Fibroblast of villous mesenchyme (primary cell): Measurements from ENCODE around the gene AMER3. TPM values are rescaled to one million over a fixed set of nuclear protein-coding genes. Genes with fewer than 3 reads are reported as not detected.

Source experiments
- DNase-seq: peaks from one replicate; pipeline ENCODE4 v3.0.0-alpha.2; 2010; ENCODE audit warnings: low read depth
- H3K4me3 ChIP-seq: 2 replicates; pipeline ENCODE4 v1.5.1; 2011; ENCODE audit warnings: low read depth, mild to moderate bottlenecking, low read length
- total RNA-seq: library from RNA; depleted of rRNA; stranded (reverse); fragments of >200 nt; gene quantifications from 2 replicates; pipeline ENCODE4 v1.2.3, GENCODE V29; 2012
- TF ChIP-seq, protein P1 (sequence below): IDR thresholded peaks from 2 replicates; pipeline ENCODE4 v1.5.1; 2012; ENCODE audit warnings: low read depth, mild to moderate bottlenecking, low read length; ENCODE audit not compliant: insufficient read depth

The AMER3 gene
- total RNA-seq, 1 donor = not detected

DNA sequence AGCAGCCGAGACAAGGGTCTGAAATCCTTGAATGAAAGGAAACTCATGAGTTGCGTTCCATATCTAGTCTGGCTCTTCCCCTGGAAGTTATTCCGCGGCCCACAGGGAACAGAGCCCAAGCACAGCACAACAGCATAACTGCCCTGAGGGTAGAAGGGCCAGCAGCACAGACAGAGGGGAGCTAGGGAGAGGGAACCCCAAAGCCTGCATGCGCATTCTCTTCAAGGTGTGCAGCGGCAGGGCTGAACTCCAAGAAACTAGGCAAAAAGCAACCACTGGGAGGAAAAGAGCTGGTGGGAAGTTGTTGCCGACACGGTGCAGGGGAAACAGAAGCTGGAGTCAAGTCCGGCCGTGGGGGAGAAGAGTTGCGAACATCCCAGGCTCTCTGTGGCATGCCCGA, 14.7 kb upstream of the AMER3 start:
- DNase-seq = no peak
- TF ChIP-seq, protein P1, sequence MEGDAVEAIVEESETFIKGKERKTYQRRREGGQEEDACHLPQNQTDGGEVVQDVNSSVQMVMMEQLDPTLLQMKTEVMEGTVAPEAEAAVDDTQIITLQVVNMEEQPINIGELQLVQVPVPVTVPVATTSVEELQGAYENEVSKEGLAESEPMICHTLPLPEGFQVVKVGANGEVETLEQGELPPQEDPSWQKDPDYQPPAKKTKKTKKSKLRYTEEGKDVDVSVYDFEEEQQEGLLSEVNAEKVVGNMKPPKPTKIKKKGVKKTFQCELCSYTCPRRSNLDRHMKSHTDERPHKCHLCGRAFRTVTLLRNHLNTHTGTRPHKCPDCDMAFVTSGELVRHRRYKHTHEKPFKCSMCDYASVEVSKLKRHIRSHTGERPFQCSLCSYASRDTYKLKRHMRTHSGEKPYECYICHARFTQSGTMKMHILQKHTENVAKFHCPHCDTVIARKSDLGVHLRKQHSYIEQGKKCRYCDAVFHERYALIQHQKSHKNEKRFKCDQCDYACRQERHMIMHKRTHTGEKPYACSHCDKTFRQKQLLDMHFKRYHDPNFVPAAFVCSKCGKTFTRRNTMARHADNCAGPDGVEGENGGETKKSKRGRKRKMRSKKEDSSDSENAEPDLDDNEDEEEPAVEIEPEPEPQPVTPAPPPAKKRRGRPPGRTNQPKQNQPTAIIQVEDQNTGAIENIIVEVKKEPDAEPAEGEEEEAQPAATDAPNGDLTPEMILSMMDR = no peak
- H3K4me3 ChIP-seq = no peak overlapping the region

DNA sequence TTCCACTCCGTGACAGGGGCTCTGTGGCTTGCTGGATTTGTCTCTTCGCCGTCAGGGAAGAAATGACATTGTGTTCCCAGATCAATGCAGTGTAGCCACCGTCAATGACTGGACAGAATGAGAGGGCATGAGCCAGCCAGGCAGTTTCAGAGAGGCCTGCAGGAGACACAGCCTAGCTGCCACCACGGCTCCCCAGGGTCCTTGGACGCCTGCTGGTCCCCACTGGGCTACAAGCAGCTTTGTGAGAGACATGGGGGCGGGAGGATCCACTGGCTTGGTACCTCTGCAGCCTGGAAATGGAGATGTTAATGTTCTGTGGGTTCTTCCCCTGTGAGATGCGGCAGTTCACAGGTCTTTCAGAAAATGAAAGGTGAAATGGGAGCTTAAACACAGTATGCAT, 12.1 kb upstream of the AMER3 start:
- TF ChIP-seq, protein P1 = no peak
- H3K4me3 ChIP-seq = no peak overlapping the region
- DNase-seq = no peak

DNA sequence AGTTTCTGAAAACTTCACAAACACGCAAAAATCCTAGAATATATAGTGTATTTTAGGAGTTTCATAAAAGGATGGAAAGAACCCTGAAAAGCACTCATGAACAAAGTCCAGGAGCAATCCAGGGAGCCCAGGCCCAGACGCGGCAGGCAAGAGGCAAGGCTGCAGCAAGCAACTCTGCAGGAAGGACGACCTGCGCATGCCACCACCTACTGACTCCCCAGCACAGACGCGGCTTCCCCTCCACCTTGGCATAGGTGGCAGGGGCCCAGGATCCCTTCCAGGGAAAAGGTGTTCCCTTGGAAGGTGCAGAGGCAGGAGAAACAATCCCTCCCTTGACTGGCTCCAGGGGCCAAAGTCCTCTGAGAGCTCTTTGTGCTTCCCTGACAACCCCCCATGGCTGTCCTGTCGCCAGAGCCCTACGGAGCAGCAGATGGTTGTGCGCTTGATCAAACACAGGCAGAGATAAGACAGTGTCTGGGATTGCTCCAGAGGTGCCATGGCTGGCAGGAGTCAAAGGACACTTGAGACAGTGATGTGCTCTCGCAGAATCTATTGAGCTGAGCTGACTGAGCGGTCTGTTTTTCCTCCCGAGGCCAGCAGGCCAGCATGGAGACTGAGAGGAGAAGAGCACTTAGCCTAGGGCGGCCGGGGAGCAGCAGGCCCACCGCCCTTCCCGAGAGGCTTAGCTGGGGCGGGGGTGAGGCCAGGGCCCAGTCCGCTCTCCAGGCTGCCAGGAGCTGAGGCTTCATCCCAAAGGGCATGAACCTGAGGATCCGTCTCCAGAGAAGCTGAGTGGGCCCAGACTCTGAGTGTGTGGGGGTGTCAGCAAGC, 10.8 kb upstream of the AMER3 start:
- TF ChIP-seq, protein P1 = no peak
- no peak for DNase-seq
- H3K4me3 ChIP-seq = no peak overlapping the region

DNA sequence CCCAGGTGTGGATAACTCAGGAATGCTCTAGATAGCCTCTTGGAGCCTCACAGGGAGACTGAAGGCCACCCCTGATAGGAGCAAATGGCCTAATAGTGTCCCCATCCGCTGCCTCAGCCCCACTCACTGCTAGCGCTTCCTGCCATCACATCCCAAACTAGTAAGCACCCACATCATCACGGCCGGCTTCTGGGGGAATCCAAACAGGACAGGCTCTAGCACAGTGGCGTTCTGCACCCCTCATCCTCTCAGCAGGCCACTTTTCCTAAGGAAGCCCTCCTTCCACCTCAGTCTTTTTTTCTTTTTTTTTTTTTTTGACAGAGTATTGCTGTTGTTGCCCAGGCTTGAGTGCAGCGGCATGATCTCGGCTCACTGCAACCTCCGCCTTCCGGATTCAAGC, 6.3 kb upstream of the AMER3 start:
- TF ChIP-seq, protein P1 = no peak
- DNase-seq = no peak
- no peak overlapping the region for H3K4me3 ChIP-seq

- TF ChIP-seq, protein P1 = no peak
- no peak for DNase-seq
- H3K4me3 ChIP-seq = no peak overlapping the region
Measured at GRCh38 chr2:130749641-130750040, 5.7 kb upstream of the AMER3 start.

GRCh38 chr2:130754811-130755210, 529 bp upstream of the AMER3 start:
- DNase-seq = no peak
- TF ChIP-seq, protein P1 = no peak

More at GRCh38 chr2:130754811-130755210, 529 bp upstream of the AMER3 start:
- H3K4me3 ChIP-seq = no peak overlapping the region
